ENCODE data around the gene TMEM190. TPM values are rescaled to one million over a fixed set of nuclear protein-coding genes. Genes with fewer than 3 reads are reported as not detected.

TMEM190 gene
- total and polyA plus RNA-seq, 9 of the 15 experiments (the other 6 are each of a cell fraction or from before 2014, with no cell fraction given): not detected

GRCh38 chr19:55339105-55339888 lies 37.3 kb upstream of the TMEM190 start, which contains the start of gene KMT5C (continued):
- TF ChIP-seq ZHX1 (conservative IDR thresholded peaks at IDR 0.05; ENCODE audit: low read length) (no peak), ZBTB12 (CRISPR knock-in tag; IDR thresholded peaks at IDR 0.05) (peak; percentile 97), TFAP4 (CRISPR knock-in tag; IDR thresholded peaks at IDR 0.05; ENCODE audit: borderline replicate concordance) (peak; percentile 77; the same call in 1 of the 2 replicates), USF1 (CRISPR knock-in tag; IDR thresholded peaks at IDR 0.05) (no peak), JUNB (CRISPR knock-in tag; conservative IDR thresholded peaks at IDR 0.05) (no peak), ZNF280A (IDR thresholded peaks at IDR 0.05; ENCODE audit: low read depth, partially characterized antibody) (no peak), BRD9 (IDR thresholded peaks at IDR 0.05; ENCODE audit: low read depth, partially characterized antibody) (no peak), ZNF551 (CRISPR knock-in tag; IDR thresholded peaks at IDR 0.05) (no peak), NCOA6 (IDR thresholded peaks at IDR 0.05) (no peak), RUNX1 (IDR thresholded peaks at IDR 0.05; ENCODE audit: low read depth) (no peak), MTA2 (IDR thresholded peaks at IDR 0.05; ENCODE audit: low read depth) (no peak), RBM22 (IDR thresholded peaks at IDR 0.05; ENCODE audit: low read depth, low read length, poor library complexity, severe bottlenecking) (peak; percentile 54), RCOR1 (IDR thresholded peaks at IDR 0.05; ENCODE audit: borderline replicate concordance in 1 of 2, low read depth in 2 of 2, low read length in 2 of 2) (peak in 1 of 2 experiments; percentile 73; a peak in 2 of 4 replicates), ZNF431 (CRISPR knock-in tag; IDR thresholded peaks at IDR 0.05) (no peak), MYNN (IDR thresholded peaks at IDR 0.05) (no peak), MYNN (CRISPR knock-in tag; IDR thresholded peaks at IDR 0.05) (no peak), JUND (IDR thresholded peaks at IDR 0.05; ENCODE audit: borderline replicate concordance, low read depth, low read length) (no peak; the same call in 1 of the 2 replicates), JUND (tag; IDR thresholded peaks at IDR 0.05; ENCODE audit: borderline replicate concordance, low read depth, low read length) (no peak), FOXO4 (CRISPR knock-in tag; IDR thresholded peaks at IDR 0.05) (no peak), CREBBP (IDR thresholded peaks at IDR 0.05; ENCODE audit: low read depth, low read length) (no peak)

Data from K562 (cell line).